Measurements from ENCODE around the gene ESAM.

GRCh38 chr11:124742555-124742954 lies 19.5 kb downstream of the ESAM start:
- TF ChIP-seq ZBTB33 (IDR thresholded peaks at IDR 0.05): no peak
- no peak for TF ChIP-seq CTCF (IDR thresholded peaks at IDR 0.05; ENCODE audit: low read depth, low read length, missing input control)
- TF ChIP-seq ATF3 (IDR thresholded peaks at IDR 0.05): no peak
- no peak for TF ChIP-seq MAX (IDR thresholded peaks at IDR 0.05)
- no peak for TF ChIP-seq EGR1 (IDR thresholded peaks at IDR 0.05; ENCODE audit: low read depth in 2 of 2)
- TF ChIP-seq GABPA (IDR thresholded peaks at IDR 0.05 in 1 of 2, conservative IDR thresholded peaks at IDR 0.05 in 1 of 2): no peak
- no peak for TF ChIP-seq REST (IDR thresholded peaks at IDR 0.05)
- no peak for TF ChIP-seq HNF4G (IDR thresholded peaks at IDR 0.05)
- TF ChIP-seq RXRA (IDR thresholded peaks at IDR 0.05): no peak

Data from liver (tissue), 3 donors.